Muscle layer of colon (tissue), 2 donors: ENCODE data around the gene MEP1A.
"Not testable (repeated sequence)": the region's sequence is repeated elsewhere in the genome, so short reads cannot be mapped to it uniquely, and the experiment has no call there.

ENCODE experiments used
- H3K27ac ChIP-seq: one replicate; pipeline ENCODE4 v1.7.0; 2013; ENCODE audit warnings: low read depth, mild to moderate bottlenecking, low read length, moderate library complexity
- H3K27me3 ChIP-seq, 2 donors: one replicate each; pipeline ENCODE4 v1.7.0; 2013; ENCODE audit warnings: low read length in 2 of 2, mild to moderate bottlenecking in 2 of 2; ENCODE audit not compliant: insufficient read depth in 2 of 2, control insufficient read depth in 1 of 2
- H3K36me3 ChIP-seq: one replicate; pipeline ENCODE4 v1.7.0; 2013; ENCODE audit warnings: mild to moderate bottlenecking, low read length; ENCODE audit not compliant: insufficient read depth
- H3K4me1 ChIP-seq: one replicate; pipeline ENCODE4 v1.7.0; 2013; ENCODE audit warnings: mild to moderate bottlenecking, low read length; ENCODE audit not compliant: insufficient read depth
- H3K4me3 ChIP-seq, 2 donors: one replicate each; pipeline ENCODE4 v1.7.0; 2013; ENCODE audit warnings: low read length in 2 of 2, low read depth in 1 of 2, mild to moderate bottlenecking in 1 of 2, moderate library complexity in 1 of 2
- H3K9ac ChIP-seq: one replicate; pipeline ENCODE4 v1.7.0; 2013; ENCODE audit warnings: low read length
- H3K9me3 ChIP-seq: one replicate; pipeline ENCODE4 v1.7.0; 2013; ENCODE audit warnings: mild to moderate bottlenecking, low read length
- donor health status: abdominal sarcoma.
- donor health status: Adenocarcinoma of cecum.

MEP1A gene

GRCh38 chr6:46758960-46759753, 34.0 kb upstream of the MEP1A start:
- no peak overlapping the region for H3K9ac ChIP-seq
- H3K36me3 ChIP-seq, result no peaks in the 10 kb centered on the region
- no peak overlapping the region for H3K4me3 ChIP-seq
- no peaks in the 10 kb centered on the region for H3K27me3 ChIP-seq
- no peaks in the 10 kb centered on the region for H3K4me1 ChIP-seq
- H3K9me3 ChIP-seq, result no peaks in the 10 kb centered on the region
- no peak overlapping the region for H3K27ac ChIP-seq

- Histone ChIP-seq H3K9ac (no peak overlapping the region), H3K4me3 (no peak overlapping the region), H3K27ac (no peak overlapping the region), H3K36me3 (no peaks in the 10 kb centered on the region), H3K4me1 (no peaks in the 10 kb centered on the region), H3K9me3 (no peaks in the 10 kb centered on the region), H3K27me3 (no peaks in the 10 kb centered on the region)
Measured at GRCh38 chr6:46760925-46761324, 32.3 kb upstream of the MEP1A start.

GRCh38 chr6:46763466-46763865, 29.7 kb upstream of the MEP1A start:
- no peak overlapping the region for H3K27ac ChIP-seq
- H3K36me3 ChIP-seq, result no peaks in the 10 kb centered on the region
- no peak overlapping the region for H3K9ac ChIP-seq
- H3K4me3 ChIP-seq, result no peak overlapping the region
- H3K4me1 ChIP-seq, result no peaks in the 10 kb centered on the region
- no peaks in the 10 kb centered on the region for H3K27me3 ChIP-seq
- no peaks in the 10 kb centered on the region for H3K9me3 ChIP-seq

GRCh38 chr6:46764280-46764679, 28.9 kb upstream of the MEP1A start:
- H3K4me1 ChIP-seq, H3K27ac ChIP-seq, H3K9ac ChIP-seq, H3K36me3 ChIP-seq, H3K9me3 ChIP-seq, H3K4me3 ChIP-seq, H3K27me3 ChIP-seq: not testable (repeated sequence)

- H3K27ac ChIP-seq, result no peak overlapping the region
- no peaks in the 10 kb centered on the region for H3K27me3 ChIP-seq
- H3K9me3 ChIP-seq, result no peaks in the 10 kb centered on the region
- H3K9ac ChIP-seq, result no peak overlapping the region
- no peak overlapping the region for H3K4me3 ChIP-seq
- H3K36me3 ChIP-seq, result no peaks in the 10 kb centered on the region
- H3K4me1 ChIP-seq, result no peaks in the 10 kb centered on the region
Measured at GRCh38 chr6:46764961-46765360, 28.2 kb upstream of the MEP1A start.

- Histone ChIP-seq H3K4me1 (no peaks in the 10 kb centered on the region), H3K9ac (no peak overlapping the region), H3K9me3 (no peaks in the 10 kb centered on the region), H3K27me3 (no peaks in the 10 kb centered on the region), H3K36me3 (no peaks in the 10 kb centered on the region), H3K4me3 (no peak overlapping the region), H3K27ac (no peak overlapping the region)
Measured at GRCh38 chr6:46772016-46772415, 21.2 kb upstream of the MEP1A start.

GRCh38 chr6:46772762-46773161, 20.4 kb upstream of the MEP1A start:
- Histone ChIP-seq H3K27ac (no peak overlapping the region), H3K9me3 (no peaks in the 10 kb centered on the region), H3K27me3 (no peaks in the 10 kb centered on the region), H3K36me3 (no peaks in the 10 kb centered on the region), H3K4me1 (no peaks in the 10 kb centered on the region), H3K4me3 (no peak overlapping the region), H3K9ac (no peak overlapping the region)

- Histone ChIP-seq H3K4me3 (no peak overlapping the region), H3K9me3 (no peaks in the 10 kb centered on the region), H3K36me3 (no peaks in the 10 kb centered on the region), H3K27me3 (no peaks in the 10 kb centered on the region), H3K9ac (no peak overlapping the region), H3K27ac (no peak overlapping the region), H3K4me1 (no peaks in the 10 kb centered on the region)
Measured at GRCh38 chr6:46773201-46773855, 19.9 kb upstream of the MEP1A start.

- not testable (repeated sequence) for H3K36me3 ChIP-seq, H3K9me3 ChIP-seq, H3K27ac ChIP-seq, H3K27me3 ChIP-seq, H3K9ac ChIP-seq, H3K4me1 ChIP-seq, H3K4me3 ChIP-seq
Measured at GRCh38 chr6:46774736-46775135, 18.5 kb upstream of the MEP1A start.

GRCh38 chr6:46776070-46776712, 17.0 kb upstream of the MEP1A start:
- H3K27me3 ChIP-seq, result no peaks in the 10 kb centered on the region
- no peaks in the 10 kb centered on the region for H3K36me3 ChIP-seq
- no peak overlapping the region for H3K4me3 ChIP-seq
- H3K4me1 ChIP-seq, result no peaks in the 10 kb centered on the region
- H3K27ac ChIP-seq, result no peak overlapping the region
- H3K9me3 ChIP-seq, result no peaks in the 10 kb centered on the region
- H3K9ac ChIP-seq, result no peak overlapping the region

GRCh38 chr6:46777476-46778346, 15.5 kb upstream of the MEP1A start:
- no peak overlapping the region for H3K27ac ChIP-seq
- no peaks in the 10 kb centered on the region for H3K36me3 ChIP-seq
- no peaks in the 10 kb centered on the region for H3K4me1 ChIP-seq
- H3K27me3 ChIP-seq, result no peaks in the 10 kb centered on the region
- H3K9me3 ChIP-seq, result no peaks in the 10 kb centered on the region
- H3K4me3 ChIP-seq, result no peak overlapping the region
- H3K9ac ChIP-seq, result no peak overlapping the region
